Tongue (tissue), 2 donors: ENCODE data around the gene FBLN1. TPM values are rescaled to one million over a fixed set of nuclear protein-coding genes. Genes with fewer than 3 reads are reported as not detected.

Experiments
- DNase-seq: peaks from one replicate; pipeline ENCODE4 v3.0.0-alpha.2; 2015
- total RNA-seq: library from RNA; depleted of rRNA; stranded (reverse); fragments of >200 nt; gene quantifications from one replicate; pipeline ENCODE4 v1.2.3, GENCODE V29; 2014

The FBLN1 gene
- total RNA-seq, 1 donor from 2014 or later: 115 TPM

DNA sequence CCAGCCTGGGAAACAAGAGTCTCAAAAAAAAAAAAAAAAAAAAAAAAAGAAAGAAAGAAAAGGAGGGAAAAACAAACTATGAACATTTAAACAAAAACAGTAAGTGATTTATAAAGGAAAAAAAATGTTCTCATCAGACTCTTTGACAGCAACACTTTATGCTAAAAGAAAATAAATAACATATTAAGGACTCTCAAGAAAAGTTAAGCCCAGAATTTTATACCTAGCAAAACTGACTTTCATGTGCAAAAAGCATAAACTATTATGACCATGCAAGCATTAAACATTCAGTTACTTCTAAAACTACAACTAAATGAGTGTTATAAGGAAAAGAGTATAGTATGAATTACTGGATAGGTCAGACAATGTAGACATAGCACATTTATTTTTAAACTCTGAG lies 68.4 kb downstream of the FBLN1 start:
- DNase-seq: no peak

DNA sequence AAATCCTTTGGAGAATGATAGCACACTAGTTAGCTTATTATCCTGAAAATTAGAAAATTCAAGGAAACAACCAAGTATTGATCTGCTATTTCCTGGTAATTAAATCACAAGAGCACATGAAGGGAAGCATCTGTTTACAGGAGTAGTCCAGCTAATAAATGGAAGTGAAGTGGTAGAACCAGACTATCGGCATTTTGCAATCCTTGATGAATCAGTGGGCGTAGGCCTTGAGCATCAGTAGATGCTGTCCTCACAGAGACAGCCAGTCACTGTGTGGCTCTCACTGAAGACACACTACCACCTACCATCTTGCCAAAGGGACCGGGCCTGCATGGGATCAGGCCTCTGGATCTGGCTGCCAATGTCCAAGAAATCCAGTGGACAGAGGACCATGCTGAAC lies 69.8 kb downstream of the FBLN1 start:
- DNase-seq: no peak

DNA sequence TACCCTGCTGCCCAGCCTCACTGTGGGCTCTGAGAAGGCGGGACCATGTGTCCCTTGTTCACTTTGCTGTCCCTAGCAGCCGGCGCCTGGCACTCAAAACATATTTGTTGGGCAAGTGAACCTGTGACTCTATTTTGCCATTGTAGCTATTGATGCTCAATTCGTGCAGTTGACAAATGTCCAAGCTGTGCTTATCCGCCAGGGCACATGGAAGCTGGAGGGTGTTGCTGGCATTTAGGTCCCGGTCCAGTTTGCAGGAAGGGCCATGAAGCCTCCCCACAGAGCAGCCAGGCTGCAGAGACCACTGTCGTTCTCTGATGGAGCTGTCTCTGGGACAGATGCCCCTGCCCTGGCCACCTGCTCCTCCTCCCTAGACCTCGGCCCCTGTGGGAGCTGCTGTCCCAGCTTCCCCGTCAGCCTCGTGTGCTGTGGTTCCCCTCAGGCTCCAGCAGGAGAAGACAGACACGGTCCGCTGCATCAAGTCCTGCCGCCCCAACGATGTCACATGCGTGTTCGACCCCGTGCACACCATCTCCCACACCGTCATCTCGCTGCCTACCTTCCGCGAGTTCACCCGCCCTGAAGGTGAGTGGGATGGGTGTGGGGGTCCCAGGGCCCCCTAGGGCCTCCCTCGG lies 71.5 kb downstream of the FBLN1 start:
- DNase-seq: no peak

DNA sequence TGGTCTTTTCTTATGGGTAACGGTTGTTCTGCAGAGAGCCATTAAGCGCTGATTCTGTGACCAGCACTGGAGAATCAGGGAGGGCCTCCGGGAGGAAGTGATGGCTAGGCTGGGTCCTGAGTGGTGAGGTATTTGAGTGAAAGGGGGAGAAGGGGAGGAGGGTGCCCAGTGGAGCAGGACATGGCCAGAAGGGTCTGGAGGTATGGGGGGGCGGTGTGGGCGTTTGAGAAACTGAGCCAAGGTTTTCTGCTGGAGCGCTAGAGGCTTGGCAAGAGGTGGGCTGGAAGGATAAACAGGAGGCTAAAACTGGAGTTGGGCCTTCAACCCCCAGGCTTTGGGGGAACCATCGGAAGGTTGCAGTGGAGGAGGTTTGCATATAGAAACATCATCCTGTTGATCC lies 72.5 kb downstream of the FBLN1 start:
- DNase-seq: no peak

DNA sequence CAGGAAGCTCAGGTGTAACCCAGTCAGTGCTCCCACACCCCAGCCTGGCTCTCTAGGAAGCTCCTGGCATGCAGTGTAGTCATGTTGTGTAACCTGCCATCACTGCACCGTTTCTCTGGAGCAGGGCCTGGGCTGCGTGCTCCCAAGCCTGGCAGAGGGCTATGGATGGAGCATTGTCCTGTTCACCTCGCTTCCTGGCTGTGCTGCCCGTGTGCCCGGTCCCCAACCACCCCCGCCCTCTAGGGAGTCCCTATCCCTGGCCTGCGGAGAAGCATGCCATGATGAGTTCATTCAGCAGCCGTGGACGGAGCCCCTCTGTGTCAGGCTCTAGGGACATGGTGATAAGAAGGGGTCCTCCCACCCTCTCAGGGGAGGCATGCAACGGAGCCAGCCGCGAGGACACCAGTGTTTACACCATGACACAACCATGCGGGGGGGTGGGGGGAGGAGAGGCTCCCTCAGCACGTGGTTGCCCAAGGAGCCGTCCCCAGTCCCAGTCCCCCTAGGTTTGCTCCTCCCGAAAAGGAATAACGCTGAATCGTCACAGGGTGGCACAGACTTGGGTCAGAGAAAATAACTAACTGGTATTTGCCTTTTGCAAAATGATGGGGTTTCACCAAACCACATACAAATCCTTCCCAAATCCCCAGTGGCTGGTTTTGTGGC lies 73.1 kb downstream of the FBLN1 start:
- DNase-seq: no peak

DNA sequence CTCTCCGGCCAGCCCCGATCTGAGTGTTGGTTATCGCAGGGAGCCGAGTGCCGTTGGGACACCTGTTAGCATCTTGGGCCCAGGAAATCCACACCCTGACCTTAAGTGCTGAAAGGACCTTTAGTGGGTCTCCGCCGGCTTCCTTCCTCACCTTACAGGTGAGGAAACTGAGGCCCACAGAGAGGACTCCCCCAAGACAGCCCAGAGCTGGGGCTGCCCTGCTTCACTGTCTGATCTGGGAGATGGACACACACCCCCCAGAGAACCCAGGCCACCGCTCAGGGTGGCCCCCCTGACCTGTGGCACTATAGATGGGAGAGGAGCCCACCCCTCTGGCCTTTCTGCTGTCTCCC lies 73.6 kb downstream of the FBLN1 start:
- no peak for DNase-seq

DNA sequence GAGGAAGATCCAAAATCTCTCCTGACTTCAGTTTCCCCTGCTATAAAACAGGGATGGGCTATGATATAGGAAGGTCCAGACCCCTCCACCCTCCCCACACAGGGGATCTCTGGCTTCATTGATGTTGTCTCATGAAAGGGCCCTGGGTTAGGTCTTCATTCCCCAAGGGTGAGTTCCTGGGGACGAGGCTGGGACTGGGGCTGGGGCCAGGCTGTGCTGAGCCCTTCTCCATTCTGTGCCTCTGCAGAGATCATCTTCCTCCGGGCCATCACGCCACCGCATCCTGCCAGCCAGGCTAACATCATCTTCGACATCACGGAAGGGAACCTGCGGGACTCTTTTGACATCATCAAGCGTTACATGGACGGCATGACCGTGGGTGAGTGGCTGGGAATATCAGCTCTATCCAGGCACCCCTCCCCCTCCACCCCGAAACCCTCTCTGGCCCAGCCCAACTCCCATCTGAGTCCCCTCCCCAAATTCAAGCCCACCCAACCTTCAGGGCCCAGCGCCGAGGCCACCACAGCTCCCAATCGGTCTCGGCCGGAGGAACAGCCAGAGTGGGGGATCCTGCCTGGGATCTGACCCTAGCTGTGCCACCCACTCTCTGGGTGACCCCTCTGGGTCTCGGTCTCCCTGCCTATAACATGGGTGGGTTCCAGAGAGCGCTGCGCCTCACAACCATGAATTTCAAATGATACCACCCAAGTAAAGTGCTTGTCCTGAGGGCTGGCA lies 74.2 kb downstream of the FBLN1 start:
- DNase-seq: no peak

DNA sequence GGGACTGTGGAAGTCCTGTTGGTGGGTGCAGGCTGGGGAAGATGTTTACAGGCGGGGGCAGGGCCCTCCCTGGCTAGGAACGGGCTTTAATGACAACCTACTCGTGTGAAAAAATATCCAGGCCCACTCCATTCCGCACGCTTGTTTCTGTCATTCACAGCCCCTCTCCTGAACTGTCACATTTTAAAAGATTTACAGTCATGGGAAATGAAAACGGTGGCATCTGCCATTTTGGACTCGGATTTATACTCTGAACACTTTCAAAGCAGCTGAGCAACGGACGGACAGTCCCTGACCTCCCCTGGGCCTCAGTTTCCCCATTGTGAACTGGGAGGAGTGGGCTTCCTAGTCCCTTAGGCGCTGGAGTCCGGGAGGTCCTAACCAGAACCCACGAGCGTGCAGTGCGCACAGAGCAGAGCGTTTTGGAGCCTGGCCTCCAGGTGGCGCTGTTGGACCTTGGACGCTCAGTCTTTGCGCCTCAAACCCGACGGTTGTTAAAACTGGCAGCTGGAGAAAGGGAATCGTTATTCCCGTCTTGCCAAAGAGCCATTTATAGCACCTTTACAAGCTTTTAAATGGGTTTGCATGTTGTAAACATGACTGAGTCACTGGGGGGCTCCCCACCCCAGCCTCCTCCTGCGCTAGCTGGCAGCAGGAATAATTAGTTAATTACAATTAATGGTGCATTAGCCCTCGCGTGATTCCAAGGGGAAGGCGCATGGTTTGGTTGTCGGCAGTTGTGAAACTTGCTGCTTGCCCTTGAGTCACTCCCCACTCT lies 75.3 kb downstream of the FBLN1 start:
- peak; percentile 94 for DNase-seq

DNA sequence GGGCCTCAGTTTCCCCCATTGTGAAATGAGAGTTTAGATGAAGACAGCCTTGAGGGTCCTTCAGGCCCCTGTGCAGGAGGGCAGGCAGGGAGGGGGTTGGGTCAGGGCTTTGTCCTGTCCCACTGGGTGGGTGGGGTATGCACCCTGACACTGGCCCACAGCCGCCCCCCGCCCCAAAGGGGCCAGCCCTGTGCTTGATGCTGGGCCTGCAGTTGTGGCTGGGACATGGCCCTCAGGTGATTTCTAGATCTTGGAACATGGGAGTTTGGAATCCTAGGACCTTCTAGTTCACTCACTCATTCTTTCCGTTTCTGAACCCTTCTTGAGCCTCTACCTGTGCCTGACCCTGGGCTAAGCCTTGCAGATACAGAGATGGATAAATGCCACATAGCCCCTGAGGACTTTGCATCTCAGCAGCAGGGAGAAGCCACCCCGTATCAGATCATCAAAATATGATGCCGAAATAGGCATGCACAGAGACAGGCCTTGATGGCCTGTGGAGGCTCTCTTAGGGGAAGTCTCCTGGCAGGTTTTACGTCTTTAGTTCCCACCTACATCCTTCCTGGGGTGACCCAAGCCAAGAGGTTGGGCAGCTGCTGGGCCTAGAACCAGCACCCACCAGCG lies 76.0 kb downstream of the FBLN1 start:
- no peak for DNase-seq

DNA sequence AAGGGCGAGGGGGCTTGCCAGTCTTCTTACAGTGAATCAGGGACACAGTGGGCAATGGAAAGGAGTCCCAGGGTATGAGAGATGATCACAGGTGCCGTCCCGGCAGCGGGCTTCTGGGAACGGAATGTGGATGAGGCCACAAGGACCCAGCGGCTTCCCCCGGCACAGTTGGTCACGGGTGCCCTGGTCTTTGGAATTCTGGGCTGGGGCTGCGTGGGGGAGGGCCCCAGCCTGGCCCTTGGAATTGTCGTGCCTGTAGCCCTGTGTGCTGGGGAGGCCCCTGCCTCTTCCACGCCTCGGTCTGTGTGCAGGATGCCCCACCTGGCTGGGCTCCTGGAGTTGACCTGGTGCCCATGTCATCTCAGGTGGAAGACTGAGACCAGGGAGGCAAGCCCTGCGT lies 76.6 kb downstream of the FBLN1 start:
- no peak for DNase-seq

DNA sequence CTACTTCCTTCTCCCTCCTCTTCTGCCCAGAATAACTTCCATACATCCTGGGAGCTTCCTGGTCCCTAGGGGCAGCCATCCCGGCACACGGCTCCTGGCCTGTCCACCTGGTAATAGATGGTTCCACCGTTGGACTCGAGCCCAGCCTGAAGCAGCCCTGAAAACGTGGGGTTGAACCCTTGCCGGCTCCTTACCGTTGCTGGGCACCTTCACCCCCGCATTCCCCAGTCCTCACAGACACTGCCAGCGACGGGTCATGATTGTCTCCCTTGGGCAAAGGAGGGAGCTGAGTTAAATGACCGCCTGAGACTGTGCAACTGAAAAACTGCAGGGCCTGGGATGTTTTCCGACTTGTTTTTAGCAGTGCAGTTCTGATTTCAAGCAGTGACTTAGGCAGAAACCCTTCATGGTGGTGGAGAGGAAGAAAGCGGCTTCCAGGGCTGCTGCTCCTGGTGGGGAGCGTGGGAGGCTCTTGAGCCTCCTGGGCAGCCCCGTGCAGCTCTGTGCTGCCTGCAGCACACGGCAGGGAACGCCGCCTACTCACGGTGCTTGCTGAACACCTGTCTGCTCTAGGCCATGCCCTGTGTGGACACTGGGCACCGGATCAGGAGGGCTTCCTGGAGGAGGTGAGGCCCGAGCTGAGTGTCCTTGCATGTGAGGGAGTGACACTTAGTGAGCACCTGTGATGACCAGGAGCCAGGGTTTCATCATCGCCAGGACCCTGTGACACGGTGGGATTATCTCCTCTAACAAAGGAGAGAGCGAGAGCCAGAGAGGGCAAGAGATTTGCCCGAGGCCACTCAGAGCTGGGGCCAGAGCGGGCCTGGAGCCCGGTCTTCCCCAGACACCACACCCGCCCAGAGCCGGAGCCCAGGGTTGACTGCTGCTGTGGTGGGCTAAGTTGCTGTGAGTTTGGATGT lies 77.4 kb downstream of the FBLN1 start:
- DNase-seq: no peak

DNA sequence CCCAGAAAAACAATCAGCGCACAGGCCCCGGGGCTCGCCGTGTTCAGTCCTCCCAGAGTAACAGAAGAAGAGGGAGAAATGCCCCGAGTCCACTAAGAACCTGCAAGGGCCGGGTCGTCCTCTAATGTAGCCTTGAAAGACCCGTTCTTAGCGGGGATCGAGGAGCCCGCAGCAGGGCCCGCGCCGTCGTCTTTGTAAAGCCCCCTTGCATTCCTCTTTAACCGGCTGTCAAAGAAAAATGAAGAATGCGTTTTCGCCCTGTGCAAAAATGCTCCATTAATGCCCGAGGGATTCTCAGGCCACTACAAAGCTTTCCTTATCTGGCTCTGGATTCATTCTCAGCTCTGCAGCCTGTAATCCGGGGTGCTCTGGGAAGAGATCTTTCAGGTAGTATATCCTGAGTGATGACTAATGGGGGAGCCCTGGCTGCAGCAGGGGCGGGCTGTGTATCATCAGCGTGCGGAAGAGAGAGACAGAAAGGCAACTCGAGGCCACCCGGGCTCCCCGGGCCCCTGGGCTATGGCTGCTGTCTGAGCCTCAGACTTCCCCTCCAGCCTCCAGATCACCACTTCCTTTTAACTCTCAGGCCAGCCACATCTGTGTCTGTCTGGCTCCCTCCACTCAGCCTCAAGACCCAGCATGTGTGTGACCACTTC lies 78.2 kb downstream of the FBLN1 start:
- no peak for DNase-seq

DNA sequence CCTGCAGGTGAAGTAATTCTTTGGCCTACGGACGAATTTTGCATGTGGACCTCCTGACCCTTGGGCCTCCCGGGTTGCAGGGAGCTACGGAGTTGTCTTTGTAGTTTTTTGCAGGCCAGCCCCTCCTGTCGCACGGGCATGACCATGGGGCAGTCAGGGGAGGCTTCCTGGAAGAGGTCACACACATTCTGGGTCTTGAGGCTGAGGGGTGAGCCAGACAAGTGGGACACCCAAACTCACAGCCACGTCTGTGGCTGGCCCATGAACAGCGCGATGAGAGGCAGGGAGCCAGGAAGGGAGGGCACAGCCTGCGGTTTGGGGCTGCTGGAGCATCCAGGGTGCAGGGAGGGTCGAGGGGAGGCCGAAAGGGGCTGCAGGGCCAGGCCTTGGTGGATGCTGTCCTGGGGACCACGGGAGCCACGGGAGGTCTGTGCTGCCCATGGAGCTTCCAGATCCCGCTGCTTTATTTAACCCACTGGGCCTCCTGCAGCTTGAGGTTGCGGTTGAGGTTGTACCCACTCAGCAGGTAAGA lies 78.9 kb downstream of the FBLN1 start:
- no peak for DNase-seq

DNA sequence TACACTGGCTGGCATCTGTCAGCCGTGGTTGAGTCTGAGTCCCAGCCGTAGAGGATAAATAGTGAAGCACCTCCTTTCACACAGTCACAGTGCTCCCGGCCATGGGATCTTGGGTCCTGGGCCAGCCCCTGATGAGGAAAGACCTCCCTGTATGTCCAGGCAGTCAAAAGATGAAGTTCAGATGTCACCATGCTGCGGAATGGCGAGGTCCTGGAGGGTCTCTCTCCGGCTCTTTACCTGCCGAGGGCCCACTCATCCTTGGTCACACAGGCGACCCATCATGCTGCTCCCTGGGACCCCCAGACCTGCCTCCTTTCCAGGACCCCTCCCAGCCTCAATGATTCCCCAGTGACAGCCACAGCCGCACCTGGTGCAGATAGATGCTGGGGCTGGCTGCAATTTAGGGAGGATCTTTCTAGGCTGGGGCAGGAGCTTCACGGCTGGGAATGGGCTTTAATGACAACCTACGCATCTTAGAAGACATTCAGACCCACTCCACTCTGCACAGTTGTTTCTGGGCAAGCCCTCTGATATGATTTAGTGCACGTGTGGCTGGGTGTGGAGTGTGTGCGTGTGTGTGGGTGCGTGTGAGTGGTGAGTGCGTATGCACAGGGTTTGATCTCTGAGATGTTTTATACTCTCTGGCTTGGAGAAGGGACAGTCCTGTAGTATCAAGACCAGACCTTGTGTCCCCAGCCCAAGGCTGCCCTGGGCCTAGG lies 79.7 kb downstream of the FBLN1 start:
- no peak for DNase-seq

DNA sequence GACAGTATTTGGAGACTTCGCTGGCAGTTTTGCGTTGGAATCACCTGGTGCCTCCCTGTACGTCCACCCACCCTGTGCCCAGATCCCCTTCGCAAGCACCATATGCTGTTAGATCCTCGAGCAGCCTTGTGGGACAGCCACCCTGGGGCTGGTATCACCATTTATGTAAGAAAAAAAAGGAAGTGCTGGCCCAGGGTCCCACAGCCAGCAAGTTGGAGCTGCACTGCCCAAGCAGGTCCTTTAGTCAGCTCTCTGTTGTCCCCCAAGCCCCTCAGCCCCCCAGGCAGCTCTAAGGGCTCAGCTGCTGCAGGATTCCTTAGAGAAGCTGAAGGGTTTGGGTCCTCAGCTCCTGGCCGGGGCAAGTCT lies 80.3 kb downstream of the FBLN1 start:
- DNase-seq: no peak

DNA sequence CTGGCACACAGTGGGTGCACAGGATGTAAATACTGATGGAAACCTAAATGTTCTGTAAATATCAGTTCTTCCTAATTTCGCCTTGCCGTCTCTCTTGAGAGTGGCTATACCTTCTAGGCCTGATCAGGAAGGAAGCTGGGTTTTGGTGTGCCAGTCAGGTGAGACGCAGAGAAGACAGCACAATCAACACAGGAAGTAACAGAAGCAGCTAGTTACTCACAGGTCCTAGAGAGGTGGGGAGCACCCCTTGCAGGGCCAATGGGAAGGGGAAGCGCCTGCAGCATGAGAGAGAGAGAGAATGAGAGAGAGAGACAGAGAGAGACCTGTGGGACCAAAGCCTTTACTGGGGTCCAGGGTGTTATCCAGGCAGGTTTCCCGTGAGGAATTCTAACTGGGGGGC lies 80.8 kb downstream of the FBLN1 start:
- no peak for DNase-seq

DNA sequence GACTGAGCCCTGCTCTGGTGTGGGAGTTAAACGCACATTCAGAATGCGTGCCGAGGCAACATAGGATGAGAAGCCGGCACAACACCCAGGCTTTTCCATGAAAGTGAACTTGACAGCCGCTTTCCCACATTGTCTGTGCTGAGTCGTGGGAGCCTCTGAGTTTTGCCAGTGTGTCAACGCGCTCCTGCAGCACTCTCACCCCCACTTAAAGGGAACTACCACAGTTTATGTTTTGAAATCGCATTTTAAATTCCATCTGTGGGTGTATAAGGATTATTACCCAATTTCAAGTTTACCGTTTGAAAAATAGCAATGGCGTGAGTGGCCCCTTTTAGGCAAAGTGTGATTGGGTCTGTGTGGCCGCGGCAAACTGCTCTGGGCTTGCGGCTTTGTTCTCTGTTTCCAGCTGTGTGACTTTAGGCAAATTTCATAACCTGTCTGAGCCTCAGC lies 81.5 kb downstream of the FBLN1 start:
- DNase-seq: peak; percentile 19

DNA sequence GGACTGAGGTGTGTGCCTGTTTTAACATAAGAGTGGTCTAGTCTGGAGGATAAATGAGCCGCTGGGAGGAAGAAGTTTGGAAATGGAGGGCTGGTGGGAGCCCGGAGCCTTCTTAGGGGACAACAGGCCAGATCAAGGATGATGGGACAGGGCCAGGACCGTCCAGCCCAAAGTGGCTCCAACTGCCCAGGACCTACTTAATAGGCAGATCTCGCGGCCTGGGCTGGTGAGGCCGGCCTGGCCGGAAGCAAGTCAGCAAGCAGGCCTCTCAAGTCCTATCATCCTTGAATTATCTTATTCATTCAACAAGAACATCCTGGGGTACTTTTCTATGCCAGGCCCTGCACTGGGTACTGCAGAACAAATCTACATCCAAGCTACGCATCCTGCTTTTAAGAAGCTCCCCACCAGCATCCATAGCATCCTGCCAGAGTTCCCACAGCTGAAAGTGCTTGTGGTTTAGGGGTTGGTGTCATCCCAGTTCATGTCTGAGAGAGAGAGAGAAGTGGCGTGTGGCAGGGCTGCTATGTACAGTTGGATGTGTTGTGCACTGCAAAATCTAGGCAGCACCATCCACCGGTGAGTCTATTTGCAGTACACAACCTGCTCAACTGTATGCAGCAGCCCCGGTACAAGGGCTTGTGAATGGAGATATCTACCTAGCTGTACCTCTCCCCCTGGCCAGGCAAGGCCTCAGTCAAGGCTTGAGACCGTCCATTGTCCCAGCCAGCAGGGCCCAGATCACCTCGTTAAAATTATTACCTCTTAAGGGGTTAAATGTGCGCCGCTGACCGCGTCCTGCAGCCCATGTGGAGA lies 82.1 kb downstream of the FBLN1 start:
- no peak for DNase-seq

DNA sequence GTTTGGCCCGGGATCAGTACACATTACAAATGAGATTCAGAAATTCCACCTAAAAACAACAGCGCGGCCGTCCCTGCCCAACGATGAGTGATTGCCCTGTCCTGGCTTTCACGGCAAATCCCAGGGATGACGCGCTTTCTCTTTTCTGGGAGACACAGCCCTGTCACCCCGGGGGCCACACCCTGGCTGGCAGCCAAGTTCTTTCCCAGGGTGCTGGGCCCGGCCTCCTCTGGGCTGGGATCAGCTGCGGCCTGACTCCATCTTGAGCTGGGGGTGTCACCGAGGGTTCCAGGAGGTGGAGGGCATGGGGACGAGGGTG lies 82.7 kb downstream of the FBLN1 start:
- DNase-seq: peak; percentile 45
